ENCODE results near the gene ROBO2.
A peak's percentile ranks its signal among the peaks of the same experiment; 100 is the strongest.
"Not testable (repeated sequence)": the region's sequence is repeated elsewhere in the genome, so short reads cannot be mapped to it uniquely, and the experiment has no call there.

The ROBO2 gene

GRCh38 chr3:77348244-77348855 lies 308.5 kb downstream of the ROBO2 start:
- no peak for DNase-seq

GRCh38 chr3:77354958-77355357 lies 315.1 kb downstream of the ROBO2 start:
- no peak for DNase-seq

- DNase-seq, result no peak
These were observed 323.0 kb downstream of the ROBO2 start for GRCh38 chr3:77362936-77363335.

- no peak for DNase-seq
These were observed 325.3 kb downstream of the ROBO2 start for GRCh38 chr3:77365152-77365551.

GRCh38 chr3:77370413-77370812 lies 330.5 kb downstream of the ROBO2 start:
- DNase-seq, result no peak

- DNase-seq, result no peak
These were observed 332.1 kb downstream of the ROBO2 start for GRCh38 chr3:77372018-77372417.

GRCh38 chr3:77372634-77373346 lies 332.9 kb downstream of the ROBO2 start:
- DNase-seq, result no peak

- no peak for DNase-seq
These were observed 333.7 kb downstream of the ROBO2 start for GRCh38 chr3:77373619-77374018.

- no peak for DNase-seq
These were observed 336.6 kb downstream of the ROBO2 start for GRCh38 chr3:77376511-77376910.

- DNase-seq, result no peak
These were observed 337.8 kb downstream of the ROBO2 start for GRCh38 chr3:77377717-77378116.

- DNase-seq, result no peak
These were observed 340.2 kb downstream of the ROBO2 start for GRCh38 chr3:77380136-77380535.

- DNase-seq, result no peak
These were observed 341.5 kb downstream of the ROBO2 start for GRCh38 chr3:77381431-77381830.

- no peak for DNase-seq
These were observed 352.3 kb downstream of the ROBO2 start for GRCh38 chr3:77392181-77392580.

- no peak for DNase-seq
These were observed 354.1 kb downstream of the ROBO2 start for GRCh38 chr3:77394046-77394445.

GRCh38 chr3:77404871-77405270 lies 365.0 kb downstream of the ROBO2 start:
- DNase-seq, result no peak

- no peak for DNase-seq
These were observed 367.5 kb downstream of the ROBO2 start for GRCh38 chr3:77407441-77407840.

- not testable (repeated sequence) for DNase-seq
These were observed 370.4 kb downstream of the ROBO2 start for GRCh38 chr3:77410334-77410733.

GRCh38 chr3:77411334-77411733 lies 371.4 kb downstream of the ROBO2 start:
- DNase-seq, result no peak

GRCh38 chr3:77412021-77412438 lies 372.1 kb downstream of the ROBO2 start:
- no peak for DNase-seq

- no peak for DNase-seq
These were observed 372.7 kb downstream of the ROBO2 start for GRCh38 chr3:77412584-77412983.

- DNase-seq, result no peak
These were observed 375.0 kb downstream of the ROBO2 start for GRCh38 chr3:77414881-77415280.

GRCh38 chr3:77420336-77420735 lies 380.4 kb downstream of the ROBO2 start:
- DNase-seq, result no peak

GRCh38 chr3:77421916-77422315 lies 382.0 kb downstream of the ROBO2 start:
- DNase-seq, result no peak

- no peak for DNase-seq
These were observed 386.6 kb downstream of the ROBO2 start for GRCh38 chr3:77426531-77426930.

- peak; percentile 15 for DNase-seq
These were observed 387.6 kb downstream of the ROBO2 start for GRCh38 chr3:77427528-77427927.
